Astrocyte (in vitro differentiated cells and primary cell): ENCODE measurements around the gene PTPRT. TPM values are rescaled to one million over a fixed set of nuclear protein-coding genes. Genes with fewer than 3 reads are reported as not detected.

Experiments
- DNase-seq: peaks from one replicate; pipeline ENCODE4 v3.0.0-alpha.2; 2010; ENCODE audit warnings: low read depth
- FAIRE-seq: peaks from 2 replicates; lab custom pipeline; 2011; peaks lifted over from hg19 to GRCh38; lab: Jason Lieb, UNC
- H2AFZ ChIP-seq: 2 replicates; pipeline ENCODE4 v1.6.0; 2012; ENCODE audit warnings: low read depth, low read length, inconsistent platforms
- H3K27ac ChIP-seq: 2 replicates; pipeline ENCODE4 v1.5.1; 2011; ENCODE audit warnings: low read depth, low read length, inconsistent platforms
- H3K27me3 ChIP-seq: 2 replicates; pipeline ENCODE4 v1.6.0; 2011; ENCODE audit warnings: low read length, inconsistent platforms; ENCODE audit not compliant: insufficient read depth
- H3K36me3 ChIP-seq: 2 replicates; pipeline ENCODE4 v1.5.1; 2011; ENCODE audit warnings: low read length, inconsistent platforms; ENCODE audit not compliant: insufficient read depth
- H3K4me1 ChIP-seq: 2 replicates; pipeline ENCODE4 v1.5.1; 2011; ENCODE audit warnings: low read length, inconsistent platforms; ENCODE audit not compliant: insufficient read depth
- H3K4me2 ChIP-seq: 2 replicates; pipeline ENCODE4 v1.6.0; 2012; ENCODE audit warnings: low read length, inconsistent platforms
- H3K4me3 ChIP-seq: 2 replicates; pipeline ENCODE4 v1.5.1; 2011; ENCODE audit warnings: low read depth, mild to moderate bottlenecking, low read length, inconsistent platforms; ENCODE audit not compliant: insufficient read depth
- H3K79me2 ChIP-seq: 2 replicates; pipeline ENCODE4 v1.6.0; 2012; ENCODE audit warnings: mild to moderate bottlenecking, low read length, inconsistent platforms; ENCODE audit not compliant: insufficient read depth
- H3K9ac ChIP-seq: 2 replicates; pipeline ENCODE4 v1.6.0; 2012; ENCODE audit warnings: mild to moderate bottlenecking, low read length, inconsistent platforms
- H3K9me3 ChIP-seq: 2 replicates; pipeline ENCODE4 v1.5.1; 2012; ENCODE audit warnings: low read depth, mild to moderate bottlenecking, low read length, inconsistent platforms; ENCODE audit not compliant: insufficient read depth
- H4K20me1 ChIP-seq: 2 replicates; pipeline ENCODE4 v1.6.0; 2012; ENCODE audit warnings: low read length, inconsistent platforms; ENCODE audit not compliant: insufficient read depth
- H3K27ac Mint-ChIP-seq: one replicate; pipeline ENCODE4 v1.8.0; 2021; ENCODE audit warnings: mild to moderate bottlenecking, mixed read lengths; ENCODE audit not compliant: unreplicated experiment
- H3K27me3 Mint-ChIP-seq: one replicate; pipeline ENCODE4 v1.8.0; 2021; ENCODE audit warnings: low read depth, mixed read lengths; ENCODE audit not compliant: unreplicated experiment
- H3K36me3 Mint-ChIP-seq: one replicate; pipeline ENCODE4 v1.8.0; 2021; ENCODE audit warnings: low read depth, mixed read lengths; ENCODE audit not compliant: unreplicated experiment
- H3K4me1 Mint-ChIP-seq: one replicate; pipeline ENCODE4 v1.8.0; 2021; ENCODE audit warnings: low read depth, mixed read lengths; ENCODE audit not compliant: unreplicated experiment
- H3K4me3 Mint-ChIP-seq: one replicate; pipeline ENCODE4 v1.8.0; 2021; ENCODE audit warnings: mild to moderate bottlenecking, moderate library complexity, mixed read lengths; ENCODE audit not compliant: unreplicated experiment
- H3K9me3 Mint-ChIP-seq: one replicate; pipeline ENCODE4 v1.8.0; 2021; ENCODE audit warnings: mild to moderate bottlenecking, mixed read lengths; ENCODE audit not compliant: unreplicated experiment
- CTCF ChIP-seq: IDR thresholded peaks from 2 replicates; pipeline ENCODE4 v1.5.1; 2011; ENCODE audit warnings: low read depth, mild to moderate bottlenecking, inconsistent platforms, low read length, moderate library complexity; ENCODE audit not compliant: insufficient read depth
- EZH2 ChIP-seq: IDR thresholded peaks from 2 replicates; pipeline ENCODE4 v1.6.1; 2012; ENCODE audit warnings: mild to moderate bottlenecking, low read length, inconsistent platforms; ENCODE audit not compliant: insufficient read depth
- total RNA-seq: library from RNA; stranded (reverse); gene quantifications from 2 replicates; pipeline ENCODE4 v1.2.1, GENCODE V29; 2021

PTPRT gene
- total RNA-seq, 1 donor from 2014 or later: 0.25 TPM

DNA sequence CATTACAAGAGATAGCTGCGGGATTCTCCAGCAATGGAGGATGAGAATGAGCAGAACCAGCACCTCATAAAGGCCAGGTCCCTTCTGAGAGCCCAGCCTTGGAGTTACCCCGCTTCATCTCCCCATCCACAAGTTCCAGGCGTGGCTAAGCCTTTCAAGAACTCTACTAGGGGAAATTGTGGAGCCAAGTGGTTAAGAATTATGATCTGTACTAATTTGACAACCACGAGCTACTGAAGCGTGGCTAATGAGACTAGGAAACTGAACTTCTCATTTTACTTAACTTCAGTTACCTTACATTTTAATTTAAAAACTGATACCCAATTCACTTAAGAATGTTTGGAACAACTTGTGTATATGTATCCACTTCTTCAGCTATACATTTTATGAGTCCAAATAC lies 401.0 kb downstream of the PTPRT start:
- FAIRE-seq: no peak
- Histone ChIP-seq H3K27ac (no peak overlapping the region), H3K9me3 (peaks cover 2% of the 10 kb centered on the region), H2AFZ (no peak overlapping the region), H4K20me1 (no peaks in the 10 kb centered on the region), H3K27me3 (no peaks in the 10 kb centered on the region), H3K4me2 (no peak overlapping the region), H3K36me3 (no peaks in the 10 kb centered on the region), H3K4me1 (no peaks in the 10 kb centered on the region), H3K79me2 (no peaks in the 10 kb centered on the region), H3K4me3 (no peak overlapping the region), H3K9ac (no peak overlapping the region)
- H3K4me3 Mint-ChIP-seq: no peak overlapping the region
- H3K27me3 Mint-ChIP-seq: peaks cover 3% of the 10 kb centered on the region
- H3K4me1 Mint-ChIP-seq: no peaks in the 10 kb centered on the region
- peaks cover 1% of the 10 kb centered on the region for H3K36me3 Mint-ChIP-seq
- DNase-seq: no peak
- TF ChIP-seq CTCF: no peak
- no peak for TF ChIP-seq EZH2
- H3K9me3 Mint-ChIP-seq: no peaks in the 10 kb centered on the region
- H3K27ac Mint-ChIP-seq: no peak overlapping the region

- H3K27me3 Mint-ChIP-seq: no peaks in the 10 kb centered on the region
- H3K36me3 ChIP-seq: no peaks in the 10 kb centered on the region
- H3K4me3 ChIP-seq: no peak overlapping the region
- no peaks in the 10 kb centered on the region for H3K36me3 Mint-ChIP-seq
- no peak overlapping the region for H3K27ac ChIP-seq
- no peak overlapping the region for H3K9ac ChIP-seq
- H3K9me3 Mint-ChIP-seq: peaks cover 2% of the 10 kb centered on the region
- H2AFZ ChIP-seq: no peak overlapping the region
- H3K4me1 Mint-ChIP-seq: no peaks in the 10 kb centered on the region
- H3K4me3 Mint-ChIP-seq: no peak overlapping the region
- no peak overlapping the region for H3K27ac Mint-ChIP-seq
- no peak overlapping the region for H3K4me2 ChIP-seq
- no peaks in the 10 kb centered on the region for H3K27me3 ChIP-seq
- FAIRE-seq (no peak), DNase-seq (no peak)
- no peaks in the 10 kb centered on the region for H3K9me3 ChIP-seq
- TF ChIP-seq CTCF: no peak
- no peak for TF ChIP-seq EZH2
- H3K4me1 ChIP-seq: no peaks in the 10 kb centered on the region
- no peaks in the 10 kb centered on the region for H3K79me2 ChIP-seq
- H4K20me1 ChIP-seq: no peaks in the 10 kb centered on the region
These were observed 404.7 kb downstream of the PTPRT start for GRCh38 chr20:42785041-42785440.

- H3K4me1 ChIP-seq: no peaks in the 10 kb centered on the region
- H3K27ac ChIP-seq: no peak overlapping the region
- peaks cover 4% of the 10 kb centered on the region for H3K9me3 ChIP-seq
- H3K4me1 Mint-ChIP-seq: no peaks in the 10 kb centered on the region
- H3K27me3 Mint-ChIP-seq: no peaks in the 10 kb centered on the region
- H3K27me3 ChIP-seq: no peaks in the 10 kb centered on the region
- no peak overlapping the region for H3K4me3 Mint-ChIP-seq
- no peaks in the 10 kb centered on the region for H3K36me3 Mint-ChIP-seq
- H3K79me2 ChIP-seq: no peaks in the 10 kb centered on the region
- peaks cover 4% of the 10 kb centered on the region for H3K9me3 Mint-ChIP-seq
- H3K4me3 ChIP-seq: no peak overlapping the region
- no peak overlapping the region for H2AFZ ChIP-seq
- H3K27ac Mint-ChIP-seq: no peak overlapping the region
- DNase-seq (no peak), FAIRE-seq (no peak)
- H4K20me1 ChIP-seq: no peaks in the 10 kb centered on the region
- no peak overlapping the region for H3K9ac ChIP-seq
- TF ChIP-seq EZH2 (no peak), CTCF (no peak)
- no peaks in the 10 kb centered on the region for H3K36me3 ChIP-seq
- no peak overlapping the region for H3K4me2 ChIP-seq
These were observed 410.5 kb downstream of the PTPRT start for GRCh38 chr20:42779216-42779615.
